ENCODE data around the gene ADAM12.
A peak's percentile ranks its signal among the peaks of the same experiment; 100 is the strongest.
"Not testable (repeated sequence)": the region's sequence is repeated elsewhere in the genome, so short reads cannot be mapped to it uniquely, and the experiment has no call there.

ADAM12 gene

GRCh38 chr10:126179637-126180036 lies 208.6 kb downstream of the ADAM12 start:
- peaks cover 9% of the 10 kb centered on the region for H3K4me1 ChIP-seq (ENCODE audit: control insufficient read depth, insufficient read depth, low read length, unreplicated experiment)
- peaks cover 3% of the 10 kb centered on the region; the same call in 1 of the 2 replicates for H3K36me3 ChIP-seq (ENCODE audit: insufficient read depth, low read length)
- H3K27me3 ChIP-seq (ENCODE audit: insufficient read depth, low read length): no peaks in the 10 kb centered on the region
- H3K27ac ChIP-seq (ENCODE audit: low read depth, low read length): no peak overlapping the region
- no peaks in the 10 kb centered on the region for H3K79me2 ChIP-seq (ENCODE audit: control insufficient read depth, insufficient read depth, low read length, unreplicated experiment)
- H2AFZ ChIP-seq (ENCODE audit: low read length, unreplicated experiment): no peak overlapping the region
- H3K4me3 ChIP-seq (ENCODE audit: low read depth, low read length): no peak overlapping the region

DNA sequence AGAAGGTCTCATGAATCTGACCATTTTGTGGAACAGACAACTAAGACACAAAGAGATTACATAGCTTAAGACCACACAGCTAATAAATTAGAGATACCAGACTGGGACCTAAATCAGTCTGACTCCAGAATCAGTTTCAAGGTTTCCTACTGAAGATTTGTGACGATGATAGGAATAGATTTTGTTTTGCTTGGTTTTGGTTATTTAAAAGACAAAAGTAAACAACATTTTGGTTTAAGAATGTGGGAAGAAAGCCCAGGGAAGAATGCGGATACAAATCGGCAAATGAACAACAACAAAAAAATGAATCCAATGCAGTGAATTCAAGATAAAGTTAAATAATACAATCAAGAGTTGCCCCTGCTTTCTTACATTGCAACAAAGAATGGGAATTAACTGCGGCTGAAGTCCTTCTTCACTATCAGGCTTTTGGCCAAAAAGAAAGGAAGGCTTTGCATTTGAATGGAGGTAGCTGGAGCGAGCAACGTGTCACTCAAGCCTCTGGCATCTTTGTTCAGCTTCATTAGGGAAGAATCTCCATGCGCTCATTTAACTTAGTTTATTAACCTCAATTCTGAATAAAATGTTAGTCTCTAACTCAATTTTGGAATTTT lies 210.8 kb downstream of the ADAM12 start:
- no peaks in the 10 kb centered on the region for H3K36me3 ChIP-seq (ENCODE audit: insufficient read depth, low read length)
- peak overlapping the region; percentile 23 for H3K4me3 ChIP-seq (ENCODE audit: low read depth, low read length)
- peak overlapping the region; percentile 37; the same call in 1 of the 2 replicates for H3K27ac ChIP-seq (ENCODE audit: low read depth, low read length)
- no peaks in the 10 kb centered on the region for H3K79me2 ChIP-seq (ENCODE audit: control insufficient read depth, insufficient read depth, low read length, unreplicated experiment)
- peaks cover 9% of the 10 kb centered on the region for H3K4me1 ChIP-seq (ENCODE audit: control insufficient read depth, insufficient read depth, low read length, unreplicated experiment)
- no peaks in the 10 kb centered on the region for H3K27me3 ChIP-seq (ENCODE audit: insufficient read depth, low read length)
- peak overlapping the region; percentile 37 for H2AFZ ChIP-seq (ENCODE audit: low read length, unreplicated experiment)

DNA sequence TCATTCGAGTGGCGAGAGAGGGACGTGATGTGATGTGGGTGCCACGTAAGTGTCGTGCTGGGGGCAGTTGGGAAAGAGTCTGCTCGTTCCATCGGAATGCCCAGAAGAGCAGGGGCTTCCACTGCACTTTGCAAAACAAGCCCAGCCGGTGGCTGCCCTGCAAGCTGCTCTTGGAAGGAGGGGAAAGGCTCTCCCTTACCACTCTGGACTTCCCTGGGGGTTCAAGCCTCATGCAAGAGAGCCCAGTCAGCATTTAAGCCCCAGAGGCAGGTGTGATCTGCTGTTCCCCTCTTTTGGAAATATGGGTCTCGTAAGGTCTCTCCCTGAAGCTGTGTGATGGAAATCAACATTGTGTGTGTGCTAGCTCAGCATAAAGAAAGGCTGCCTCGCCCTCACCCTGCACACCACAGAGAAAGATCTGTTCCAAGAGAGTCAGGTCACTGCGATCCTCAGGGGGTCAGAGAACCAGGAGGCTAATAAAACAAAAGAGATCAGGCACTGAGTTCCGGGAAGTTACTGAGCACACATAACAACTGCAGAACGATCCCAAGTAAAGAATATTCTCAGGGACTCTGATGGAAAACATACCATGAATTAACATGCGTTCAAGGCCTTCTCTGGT lies 212.5 kb downstream of the ADAM12 start:
- no peak overlapping the region for H3K27ac ChIP-seq (ENCODE audit: low read depth, low read length)
- no peak overlapping the region for H3K4me3 ChIP-seq (ENCODE audit: low read depth, low read length)
- H3K79me2 ChIP-seq (ENCODE audit: control insufficient read depth, insufficient read depth, low read length, unreplicated experiment): no peaks in the 10 kb centered on the region
- no peak overlapping the region for H2AFZ ChIP-seq (ENCODE audit: low read length, unreplicated experiment)
- H3K4me1 ChIP-seq (ENCODE audit: control insufficient read depth, insufficient read depth, low read length, unreplicated experiment): peaks cover 24% of the 10 kb centered on the region
- H3K36me3 ChIP-seq (ENCODE audit: insufficient read depth, low read length): no peaks in the 10 kb centered on the region
- no peaks in the 10 kb centered on the region for H3K27me3 ChIP-seq (ENCODE audit: insufficient read depth, low read length)

GRCh38 chr10:126172755-126173154 lies 215.5 kb downstream of the ADAM12 start:
- H3K36me3 ChIP-seq (ENCODE audit: insufficient read depth, low read length); H3K27me3 ChIP-seq (ENCODE audit: insufficient read depth, low read length); H3K27ac ChIP-seq (ENCODE audit: low read depth, low read length); H3K79me2 ChIP-seq (ENCODE audit: control insufficient read depth, insufficient read depth, low read length, unreplicated experiment); H3K4me3 ChIP-seq (ENCODE audit: low read depth, low read length); H2AFZ ChIP-seq (ENCODE audit: low read length, unreplicated experiment): not testable (repeated sequence)
- H3K4me1 ChIP-seq (ENCODE audit: control insufficient read depth, insufficient read depth, low read length, unreplicated experiment): peaks cover 28% of the 10 kb centered on the region

- peaks cover 21% of the 10 kb centered on the region for H3K4me1 ChIP-seq (ENCODE audit: control insufficient read depth, insufficient read depth, low read length, unreplicated experiment)
- peak overlapping the region; percentile 94 for H3K27ac ChIP-seq (ENCODE audit: low read depth, low read length)
- no peaks in the 10 kb centered on the region for H3K79me2 ChIP-seq (ENCODE audit: control insufficient read depth, insufficient read depth, low read length, unreplicated experiment)
- H2AFZ ChIP-seq (ENCODE audit: low read length, unreplicated experiment): peak overlapping the region; percentile 81
- no peaks in the 10 kb centered on the region for H3K36me3 ChIP-seq (ENCODE audit: insufficient read depth, low read length)
- no peaks in the 10 kb centered on the region for H3K27me3 ChIP-seq (ENCODE audit: insufficient read depth, low read length)
- H3K4me3 ChIP-seq (ENCODE audit: low read depth, low read length): peak overlapping the region; percentile 72
Observed at GRCh38 chr10:126171555-126171954, 216.7 kb downstream of the ADAM12 start.

GRCh38 chr10:126170776-126171175 lies 217.5 kb downstream of the ADAM12 start:
- H2AFZ ChIP-seq (ENCODE audit: low read length, unreplicated experiment): no peak overlapping the region
- H3K27ac ChIP-seq (ENCODE audit: low read depth, low read length): peak overlapping the region; percentile 94
- H3K4me3 ChIP-seq (ENCODE audit: low read depth, low read length): peak overlapping the region; percentile 8; the same call in 1 of the 2 replicates
- no peaks in the 10 kb centered on the region for H3K79me2 ChIP-seq (ENCODE audit: control insufficient read depth, insufficient read depth, low read length, unreplicated experiment)
- H3K36me3 ChIP-seq (ENCODE audit: insufficient read depth, low read length): no peaks in the 10 kb centered on the region
- peaks cover 21% of the 10 kb centered on the region for H3K4me1 ChIP-seq (ENCODE audit: control insufficient read depth, insufficient read depth, low read length, unreplicated experiment)
- H3K27me3 ChIP-seq (ENCODE audit: insufficient read depth, low read length): no peaks in the 10 kb centered on the region

DNA sequence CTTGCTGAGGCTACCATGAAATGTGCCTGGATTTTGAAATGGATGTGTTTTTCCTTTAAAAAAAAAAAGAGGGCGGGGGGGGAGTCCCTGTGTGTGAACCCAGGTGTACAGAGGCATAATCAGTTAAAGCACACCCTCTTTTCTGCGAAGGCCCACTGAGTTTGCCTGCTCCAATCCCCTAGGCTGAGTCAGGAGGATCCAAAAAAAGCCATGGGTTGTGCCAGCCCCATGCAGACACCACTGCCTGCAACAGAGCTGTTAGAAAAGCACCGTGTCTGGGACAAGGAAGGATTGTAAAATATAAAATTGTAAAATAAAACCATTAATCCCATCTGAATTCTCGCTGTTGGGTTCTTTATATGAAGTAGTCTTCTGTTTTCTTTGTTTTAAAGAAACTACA lies 217.9 kb downstream of the ADAM12 start:
- Histone ChIP-seq H3K27me3 (ENCODE audit: insufficient read depth, low read length) (no peaks in the 10 kb centered on the region), H2AFZ (ENCODE audit: low read length, unreplicated experiment) (no peak overlapping the region), H3K4me1 (ENCODE audit: control insufficient read depth, insufficient read depth, low read length, unreplicated experiment) (peaks cover 21% of the 10 kb centered on the region), H3K27ac (ENCODE audit: low read depth, low read length) (peak overlapping the region; percentile 94), H3K79me2 (ENCODE audit: control insufficient read depth, insufficient read depth, low read length, unreplicated experiment) (no peaks in the 10 kb centered on the region), H3K36me3 (ENCODE audit: insufficient read depth, low read length) (no peaks in the 10 kb centered on the region), H3K4me3 (ENCODE audit: low read depth, low read length) (no peak overlapping the region)

DNA sequence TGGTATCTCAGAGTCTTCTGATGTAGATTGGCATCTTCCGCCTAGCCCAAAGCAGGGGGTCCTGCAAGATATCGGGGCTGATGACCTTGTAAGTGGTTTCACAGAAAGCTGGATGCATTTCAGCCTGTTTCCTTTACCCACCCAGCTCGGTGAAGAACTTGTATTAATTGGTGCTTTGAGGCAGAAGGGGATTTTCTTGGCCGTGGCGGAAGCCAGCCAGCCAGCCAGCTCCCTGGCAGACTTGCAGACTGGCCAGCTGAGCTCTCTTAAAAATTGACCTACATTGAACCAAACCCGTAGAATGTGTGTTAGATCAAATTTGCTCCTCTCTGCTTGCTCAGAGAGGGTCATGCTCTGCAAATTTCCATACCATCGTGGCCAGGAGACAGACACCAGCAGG lies 218.4 kb downstream of the ADAM12 start:
- H3K36me3 ChIP-seq (ENCODE audit: insufficient read depth, low read length): no peaks in the 10 kb centered on the region
- H3K4me3 ChIP-seq (ENCODE audit: low read depth, low read length): no peak overlapping the region
- no peaks in the 10 kb centered on the region for H3K27me3 ChIP-seq (ENCODE audit: insufficient read depth, low read length)
- H2AFZ ChIP-seq (ENCODE audit: low read length, unreplicated experiment): no peak overlapping the region
- H3K4me1 ChIP-seq (ENCODE audit: control insufficient read depth, insufficient read depth, low read length, unreplicated experiment): peaks cover 21% of the 10 kb centered on the region
- H3K27ac ChIP-seq (ENCODE audit: low read depth, low read length): no peak overlapping the region
- no peaks in the 10 kb centered on the region for H3K79me2 ChIP-seq (ENCODE audit: control insufficient read depth, insufficient read depth, low read length, unreplicated experiment)

DNA sequence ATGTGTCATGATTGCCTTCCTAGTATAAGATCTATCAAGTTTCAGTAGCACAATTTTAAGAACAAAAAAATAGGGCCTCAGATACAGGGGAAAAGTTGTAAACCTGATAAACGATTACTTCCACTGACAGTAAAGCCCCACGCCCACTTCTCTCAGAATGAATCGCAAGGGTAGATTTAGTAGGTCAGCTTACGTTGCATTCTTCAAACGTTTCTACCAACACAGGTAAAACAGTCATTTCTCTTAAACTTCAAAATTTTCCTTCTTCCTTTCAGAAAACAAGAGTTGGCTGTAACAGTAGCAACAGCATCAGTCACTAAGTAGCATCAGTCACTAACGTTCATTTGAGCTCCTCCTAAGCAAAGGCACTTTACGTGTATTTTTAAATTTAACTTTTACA lies 221.5 kb downstream of the ADAM12 start:
- Histone ChIP-seq H3K4me1 (ENCODE audit: control insufficient read depth, insufficient read depth, low read length, unreplicated experiment) (peaks cover 16% of the 10 kb centered on the region), H3K79me2 (ENCODE audit: control insufficient read depth, insufficient read depth, low read length, unreplicated experiment) (no peaks in the 10 kb centered on the region), H3K27ac (ENCODE audit: low read depth, low read length) (no peak overlapping the region), H3K27me3 (ENCODE audit: insufficient read depth, low read length) (no peaks in the 10 kb centered on the region), H3K4me3 (ENCODE audit: low read depth, low read length) (no peak overlapping the region), H3K36me3 (ENCODE audit: insufficient read depth, low read length) (no peaks in the 10 kb centered on the region), H2AFZ (ENCODE audit: low read length, unreplicated experiment) (no peak overlapping the region)

- Histone ChIP-seq H3K36me3 (ENCODE audit: insufficient read depth, low read length) (no peaks in the 10 kb centered on the region), H3K4me3 (ENCODE audit: low read depth, low read length) (no peak overlapping the region), H2AFZ (ENCODE audit: low read length, unreplicated experiment) (no peak overlapping the region), H3K27ac (ENCODE audit: low read depth, low read length) (no peak overlapping the region), H3K27me3 (ENCODE audit: insufficient read depth, low read length) (no peaks in the 10 kb centered on the region), H3K4me1 (ENCODE audit: control insufficient read depth, insufficient read depth, low read length, unreplicated experiment) (peaks cover 8% of the 10 kb centered on the region), H3K79me2 (ENCODE audit: control insufficient read depth, insufficient read depth, low read length, unreplicated experiment) (no peaks in the 10 kb centered on the region)
Observed at GRCh38 chr10:126165874-126166273, 222.4 kb downstream of the ADAM12 start.

- no peak overlapping the region for H2AFZ ChIP-seq (ENCODE audit: low read length, unreplicated experiment)
- H3K27me3 ChIP-seq (ENCODE audit: insufficient read depth, low read length): no peaks in the 10 kb centered on the region
- H3K36me3 ChIP-seq (ENCODE audit: insufficient read depth, low read length): no peaks in the 10 kb centered on the region
- no peak overlapping the region for H3K4me3 ChIP-seq (ENCODE audit: low read depth, low read length)
- H3K4me1 ChIP-seq (ENCODE audit: control insufficient read depth, insufficient read depth, low read length, unreplicated experiment): no peaks in the 10 kb centered on the region
- H3K79me2 ChIP-seq (ENCODE audit: control insufficient read depth, insufficient read depth, low read length, unreplicated experiment): no peaks in the 10 kb centered on the region
- no peak overlapping the region for H3K27ac ChIP-seq (ENCODE audit: low read depth, low read length)
Observed at GRCh38 chr10:126163506-126163905, 224.8 kb downstream of the ADAM12 start.
